Activated naive CD4-positive, alpha-beta T cell treated with anti-CD3 and anti-CD28 coated beads, Interleukin-2, amount 10 ng/mL, durations not matched to agents 7 days and 5 days (primary cell): ENCODE results near the gene KLK5.
"Not testable (repeated sequence)": the region's sequence is repeated elsewhere in the genome, so short reads cannot be mapped to it uniquely, and the experiment has no call there.

ENCODE experiments used
- CTCF ChIA-PET: fragments of 350-600 bp; sonication (Branson Sonifier 250); formaldehyde crosslinking; loops from one replicate; lab custom pipeline; 2021; ENCODE audit warnings: antibody characterized with exemption; lab: Charles Lee
- DNase-seq: peaks from one replicate; pipeline ENCODE4 v3.0.0-alpha.2; 2020
- H3K27ac Mint-ChIP-seq: one replicate; pipeline ENCODE4 v1.8.0; 2021; ENCODE audit warnings: mild to moderate bottlenecking, moderate library complexity, mixed read lengths
- H3K27me3 Mint-ChIP-seq: one replicate; pipeline ENCODE4 v1.8.0; 2021; ENCODE audit warnings: mild to moderate bottlenecking, mixed read lengths
- H3K36me3 Mint-ChIP-seq: one replicate; pipeline ENCODE4 v1.8.0; 2021; ENCODE audit warnings: mixed read lengths
- H3K4me1 Mint-ChIP-seq: one replicate; pipeline ENCODE4 v1.8.0; 2021; ENCODE audit warnings: mixed read lengths
- H3K4me3 Mint-ChIP-seq: one replicate; pipeline ENCODE4 v1.8.0; 2021; ENCODE audit warnings: mild to moderate bottlenecking, moderate library complexity, mixed read lengths
- H3K9me3 Mint-ChIP-seq: one replicate; pipeline ENCODE4 v1.8.0; 2021; ENCODE audit warnings: mixed read lengths

The KLK5 gene, protein sequence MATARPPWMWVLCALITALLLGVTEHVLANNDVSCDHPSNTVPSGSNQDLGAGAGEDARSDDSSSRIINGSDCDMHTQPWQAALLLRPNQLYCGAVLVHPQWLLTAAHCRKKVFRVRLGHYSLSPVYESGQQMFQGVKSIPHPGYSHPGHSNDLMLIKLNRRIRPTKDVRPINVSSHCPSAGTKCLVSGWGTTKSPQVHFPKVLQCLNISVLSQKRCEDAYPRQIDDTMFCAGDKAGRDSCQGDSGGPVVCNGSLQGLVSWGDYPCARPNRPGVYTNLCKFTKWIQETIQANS

DNA sequence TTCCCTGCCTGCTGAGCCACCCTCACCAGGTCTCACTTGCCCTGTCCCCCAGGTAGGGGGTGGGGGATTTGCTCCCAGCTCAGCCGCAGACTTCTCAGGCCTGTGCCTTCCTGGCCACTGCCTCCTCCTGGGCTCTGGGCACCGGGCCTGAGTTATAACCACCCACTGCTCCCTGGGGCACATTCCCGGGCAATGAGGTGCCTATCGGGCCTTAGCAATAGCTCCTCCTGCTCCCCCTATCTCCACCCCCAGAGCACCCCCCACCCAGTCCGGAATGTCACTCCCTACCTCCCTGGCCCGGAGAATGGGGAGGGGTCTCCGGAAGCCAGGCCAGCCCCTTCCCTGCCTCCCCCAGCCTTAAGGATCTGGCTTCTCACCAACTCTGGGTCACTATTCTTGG lies at the start of gene KLK5:
KLK5 (minus strand) TSS at position 129 of the 400 bp plus-strand sequence. CDS start 381 bp downstream, outside the sequence.
- Mint-ChIP-seq H3K9me3 (no peaks in the 10 kb centered on the region), H3K4me3 (no peak within 1 kb of the TSS), H3K27me3 (peaks cover 11% of the 10 kb centered on the region), H3K27ac (no peak within 1 kb of the TSS), H3K4me1 (no peaks in the 10 kb centered on the region), H3K36me3 (no peaks in the 10 kb centered on the region)
- DNase-seq = no peak
- CTCF ChIA-PET = no interaction called here

DNA sequence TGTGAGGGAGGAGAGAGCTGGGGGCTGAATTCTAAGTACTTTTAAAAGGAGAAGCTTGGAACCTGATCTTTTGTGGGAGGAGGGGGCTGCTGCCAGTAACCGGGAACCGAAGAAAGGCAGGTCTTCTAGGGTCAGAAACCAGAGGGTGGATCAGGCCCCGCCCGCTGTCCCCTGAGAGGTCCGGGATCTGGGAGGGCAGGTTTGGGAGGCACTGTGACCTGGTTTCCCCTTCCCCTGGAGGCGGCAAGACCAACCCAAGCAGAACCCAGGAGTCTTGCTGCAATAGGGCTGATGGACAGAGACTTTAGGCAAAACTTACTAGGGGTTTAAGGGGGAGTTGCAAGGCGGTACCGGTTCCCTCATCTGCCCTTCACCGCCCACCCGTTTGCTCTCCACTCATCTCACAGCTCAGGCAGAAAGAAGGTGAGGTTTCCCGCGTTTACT lies 49.3 kb upstream of the KLK5 start:
- peaks cover 41% of the 10 kb centered on the region for H3K27me3 Mint-ChIP-seq
- CTCF ChIA-PET = interaction anchor here (1.2 kb wide), 1 partner anchor 72 kb away, joined by 3 read pairs; no protein-coding TSS in a partner anchor
- H3K9me3 Mint-ChIP-seq = no peaks in the 10 kb centered on the region
- no peak overlapping the region for H3K27ac Mint-ChIP-seq
- no peaks in the 10 kb centered on the region for H3K4me1 Mint-ChIP-seq
- H3K36me3 Mint-ChIP-seq = no peaks in the 10 kb centered on the region
- DNase-seq = no peak
- H3K4me3 Mint-ChIP-seq = no peak overlapping the region

DNA sequence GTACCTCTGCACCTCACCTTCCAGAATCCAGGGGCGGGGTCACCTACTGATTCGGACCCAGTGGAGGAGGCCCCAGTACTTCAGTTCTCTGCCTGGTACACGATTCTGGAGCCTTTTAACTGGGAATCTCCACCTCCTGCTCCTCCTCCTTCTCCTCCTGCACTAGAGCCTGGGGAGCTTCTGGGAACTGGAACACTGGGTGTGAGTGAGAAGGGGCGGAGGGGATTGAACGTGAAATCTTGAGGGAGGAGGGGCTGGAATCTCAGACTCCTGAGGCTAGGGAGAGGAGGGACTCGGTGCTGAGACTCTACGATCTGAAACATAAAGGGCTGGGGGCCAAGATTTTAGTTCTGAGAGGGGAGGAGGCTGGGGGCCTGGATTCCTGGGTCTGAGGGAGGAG lies 48.7 kb upstream of the KLK5 start, which contains the start of gene KLK8:
KLK8 (minus strand) TSS at position 90 of the 400 bp plus-strand sequence. CDS start 437 bp downstream, outside the sequence.
- Mint-ChIP-seq H3K9me3 (no peaks in the 10 kb centered on the region), H3K4me1 (no peaks in the 10 kb centered on the region), H3K36me3 (no peaks in the 10 kb centered on the region), H3K4me3 (no peak within 1 kb of the TSS), H3K27ac (no peak within 1 kb of the TSS), H3K27me3 (peaks cover 41% of the 10 kb centered on the region)
- no peak for DNase-seq
- CTCF ChIA-PET = interaction anchor here (1.2 kb wide), 1 partner anchor 71 kb away, joined by 3 read pairs; no protein-coding TSS in a partner anchor

DNA sequence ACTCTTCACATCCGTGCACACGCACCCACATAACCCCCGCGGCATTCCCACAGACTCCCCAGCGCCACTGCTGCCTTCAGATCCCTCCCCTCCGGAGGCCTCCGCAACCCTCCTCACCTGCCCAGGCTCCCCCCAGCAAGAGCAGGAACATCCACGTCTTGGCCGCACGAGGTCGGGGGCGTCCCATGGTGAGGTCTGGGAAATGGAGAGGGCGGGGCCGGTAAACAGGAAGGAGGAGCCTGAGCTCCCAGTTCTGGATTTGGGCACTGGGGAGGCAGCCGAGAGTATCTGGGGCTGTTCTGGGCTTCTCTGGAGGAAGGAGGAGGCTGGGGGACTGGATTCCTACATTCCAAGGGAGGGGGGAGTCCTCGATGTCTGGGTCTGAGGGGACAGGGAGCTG lies 48.1 kb upstream of the KLK5 start:
- no peak for DNase-seq
- Mint-ChIP-seq H3K9me3 (no peaks in the 10 kb centered on the region), H3K4me3 (no peak overlapping the region), H3K36me3 (no peaks in the 10 kb centered on the region), H3K27ac (no peak overlapping the region), H3K4me1 (no peaks in the 10 kb centered on the region), H3K27me3 (peaks cover 36% of the 10 kb centered on the region)
- CTCF ChIA-PET = no interaction called here

GRCh38 chr19:51000426-51000825 lies 47.6 kb upstream of the KLK5 start:
- H3K27me3 Mint-ChIP-seq = peaks cover 36% of the 10 kb centered on the region
- H3K4me3 Mint-ChIP-seq = no peak overlapping the region
- CTCF ChIA-PET = no interaction called here
- H3K27ac Mint-ChIP-seq = no peak overlapping the region
- no peaks in the 10 kb centered on the region for H3K9me3 Mint-ChIP-seq
- DNase-seq = no peak
- no peaks in the 10 kb centered on the region for H3K4me1 Mint-ChIP-seq
- no peaks in the 10 kb centered on the region for H3K36me3 Mint-ChIP-seq

GRCh38 chr19:50998686-50999085 lies 45.8 kb upstream of the KLK5 start:
- Mint-ChIP-seq H3K9me3 (peaks cover 3% of the 10 kb centered on the region), H3K27ac (no peak overlapping the region), H3K4me1 (no peaks in the 10 kb centered on the region), H3K4me3 (no peak overlapping the region), H3K27me3 (peaks cover 36% of the 10 kb centered on the region), H3K36me3 (no peaks in the 10 kb centered on the region)
- CTCF ChIA-PET = no interaction called here
- no peak for DNase-seq

- CTCF ChIA-PET = no interaction called here
- Mint-ChIP-seq H3K4me3 (no peak overlapping the region), H3K36me3 (no peaks in the 10 kb centered on the region)
Observed at GRCh38 chr19:50998061-50998460, 45.2 kb upstream of the KLK5 start.

DNA sequence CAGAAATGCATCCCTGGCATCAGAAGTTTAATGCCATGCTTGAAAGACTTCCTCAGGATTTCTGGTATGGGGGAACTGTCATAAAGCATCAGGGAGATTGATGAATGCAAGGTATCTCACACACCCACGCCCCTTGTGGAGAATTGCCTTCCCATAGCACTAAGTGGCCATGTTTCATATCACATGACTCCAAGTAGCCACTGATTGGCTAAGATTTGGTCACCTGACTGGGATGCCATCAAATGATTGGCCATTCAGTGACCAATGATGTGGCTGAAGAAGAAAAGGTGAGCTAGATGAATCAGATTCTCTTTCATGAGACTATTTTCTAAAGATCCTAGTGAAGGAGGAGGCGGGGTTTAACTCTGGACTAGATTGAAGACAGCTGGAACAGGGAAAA lies 41.3 kb upstream of the KLK5 start:
- H3K27me3 Mint-ChIP-seq = peaks cover 15% of the 10 kb centered on the region
- H3K36me3 Mint-ChIP-seq = no peaks in the 10 kb centered on the region
- no peak overlapping the region for H3K4me3 Mint-ChIP-seq
- DNase-seq = no peak
- H3K27ac Mint-ChIP-seq = no peak overlapping the region
- H3K4me1 Mint-ChIP-seq = no peaks in the 10 kb centered on the region
- H3K9me3 Mint-ChIP-seq = peaks cover 3% of the 10 kb centered on the region
- CTCF ChIA-PET = no interaction called here

More at GRCh38 chr19:50998061-50998460, 45.2 kb upstream of the KLK5 start:
- DNase-seq = no peak
- Mint-ChIP-seq H3K4me1 (no peaks in the 10 kb centered on the region), H3K27me3 (peaks cover 30% of the 10 kb centered on the region), H3K27ac (no peak overlapping the region), H3K9me3 (peaks cover 3% of the 10 kb centered on the region)

GRCh38 chr19:50992666-50993035 lies 39.8 kb upstream of the KLK5 start:
- no peaks in the 10 kb centered on the region for H3K36me3 Mint-ChIP-seq
- CTCF ChIA-PET = no interaction called here
- no peak overlapping the region for H3K27ac Mint-ChIP-seq
- no peaks in the 10 kb centered on the region for H3K4me1 Mint-ChIP-seq
- DNase-seq = no peak
- no peak overlapping the region for H3K4me3 Mint-ChIP-seq
- H3K9me3 Mint-ChIP-seq = peaks cover 3% of the 10 kb centered on the region
- H3K27me3 Mint-ChIP-seq = peaks cover 17% of the 10 kb centered on the region

DNA sequence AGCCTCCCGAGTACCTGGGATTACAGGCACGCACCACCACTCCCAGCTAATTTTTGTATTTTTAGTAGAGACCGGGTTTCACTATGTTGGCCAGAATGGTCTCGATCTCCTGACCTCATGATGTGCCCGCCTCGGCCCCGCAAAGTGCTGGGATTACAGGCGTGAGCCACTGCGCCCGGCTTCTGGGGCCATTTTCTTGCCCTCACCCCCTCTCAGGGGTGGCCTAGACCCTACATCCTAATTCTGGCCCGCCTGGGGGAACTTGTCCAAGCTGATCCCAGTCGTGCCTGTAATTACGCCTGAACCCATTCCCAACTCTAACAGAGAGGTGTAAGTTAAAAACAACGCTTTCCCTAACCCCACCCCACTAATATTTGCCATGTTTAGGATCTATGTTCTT lies 31.6 kb upstream of the KLK5 start:
- H3K9me3 Mint-ChIP-seq, DNase-seq, H3K4me1 Mint-ChIP-seq, CTCF ChIA-PET, H3K4me3 Mint-ChIP-seq, H3K36me3 Mint-ChIP-seq, H3K27ac Mint-ChIP-seq: not testable (repeated sequence)
- H3K27me3 Mint-ChIP-seq = peaks cover 56% of the 10 kb centered on the region

DNA sequence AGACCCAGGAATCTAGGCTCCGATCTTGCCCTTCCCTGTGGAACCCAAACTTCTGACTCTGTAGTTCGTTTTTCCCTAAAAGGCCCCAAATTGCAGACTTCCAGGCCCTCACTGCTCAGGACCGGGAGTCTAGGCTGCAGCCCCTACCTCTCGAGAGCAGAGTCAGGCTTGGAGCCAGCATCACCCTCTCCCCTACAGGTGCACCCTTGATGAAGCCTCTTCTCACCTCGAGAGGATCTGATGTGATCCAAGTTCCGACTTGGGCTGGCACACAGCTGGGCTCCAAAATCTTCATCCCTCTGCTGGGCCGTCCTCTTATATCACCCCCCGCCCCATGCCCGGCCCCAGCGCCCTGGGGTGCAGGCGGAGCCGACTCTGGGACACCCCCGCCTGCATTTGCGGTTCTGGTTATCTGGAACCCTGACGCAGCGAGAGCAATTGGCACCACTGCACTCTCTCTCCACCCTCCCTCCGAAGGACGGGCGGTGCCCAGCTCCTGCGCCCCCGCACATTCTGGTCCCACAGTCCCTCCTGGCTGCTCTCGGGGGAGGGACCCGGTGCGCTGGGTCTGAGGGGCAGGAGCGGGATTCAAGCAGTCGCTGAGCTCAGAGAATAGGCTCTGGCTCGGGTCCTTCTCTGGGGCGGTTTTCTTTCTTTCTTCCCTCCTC lies 30.9 kb upstream of the KLK5 start, which contains the start of gene KLK7:
KLK7 (minus strand) TSS at position 293 of the 668 bp plus-strand sequence. CDS start 1,518 bp downstream, outside the sequence.
- H3K9me3 Mint-ChIP-seq = no peaks in the 10 kb centered on the region

DNA sequence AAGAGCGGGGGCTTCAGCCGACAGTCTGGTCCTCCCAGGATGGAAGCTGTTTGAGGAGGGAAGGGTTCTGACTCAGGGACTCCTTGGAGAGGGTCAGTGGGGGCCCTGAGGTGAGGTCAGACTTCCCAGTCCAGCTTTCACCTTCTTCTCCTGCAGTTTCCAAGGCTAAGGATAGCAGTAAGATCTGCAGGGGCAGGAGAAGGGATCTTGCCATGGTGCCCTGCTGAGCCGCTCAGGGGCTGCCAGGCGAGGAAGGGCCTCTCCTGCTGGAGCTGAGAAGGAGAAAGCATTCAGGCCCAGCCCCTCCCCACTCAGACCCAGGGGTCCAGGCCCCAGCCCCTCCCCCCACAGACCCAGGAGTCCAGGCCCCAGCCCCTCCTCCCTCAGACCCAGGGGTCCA lies 29.3 kb upstream of the KLK5 start:
- Mint-ChIP-seq H3K36me3 (no peaks in the 10 kb centered on the region), H3K4me3 (no peak overlapping the region), H3K27me3 (peaks cover 57% of the 10 kb centered on the region), H3K4me1 (no peaks in the 10 kb centered on the region), H3K27ac (no peak overlapping the region), H3K9me3 (no peaks in the 10 kb centered on the region)
- no peak for DNase-seq
- CTCF ChIA-PET = no interaction called here

More for the DNA sequence above, 30.9 kb upstream of the KLK5 start, which contains the start of gene KLK7:
- DNase-seq = no peak
- no peaks in the 10 kb centered on the region for H3K36me3 Mint-ChIP-seq
- CTCF ChIA-PET = no interaction called here
- no peak within 1 kb of the TSS for H3K4me3 Mint-ChIP-seq
- H3K27ac Mint-ChIP-seq = no peak within 1 kb of the TSS
- H3K4me1 Mint-ChIP-seq = no peaks in the 10 kb centered on the region
- peaks cover 58% of the 10 kb centered on the region for H3K27me3 Mint-ChIP-seq

DNA sequence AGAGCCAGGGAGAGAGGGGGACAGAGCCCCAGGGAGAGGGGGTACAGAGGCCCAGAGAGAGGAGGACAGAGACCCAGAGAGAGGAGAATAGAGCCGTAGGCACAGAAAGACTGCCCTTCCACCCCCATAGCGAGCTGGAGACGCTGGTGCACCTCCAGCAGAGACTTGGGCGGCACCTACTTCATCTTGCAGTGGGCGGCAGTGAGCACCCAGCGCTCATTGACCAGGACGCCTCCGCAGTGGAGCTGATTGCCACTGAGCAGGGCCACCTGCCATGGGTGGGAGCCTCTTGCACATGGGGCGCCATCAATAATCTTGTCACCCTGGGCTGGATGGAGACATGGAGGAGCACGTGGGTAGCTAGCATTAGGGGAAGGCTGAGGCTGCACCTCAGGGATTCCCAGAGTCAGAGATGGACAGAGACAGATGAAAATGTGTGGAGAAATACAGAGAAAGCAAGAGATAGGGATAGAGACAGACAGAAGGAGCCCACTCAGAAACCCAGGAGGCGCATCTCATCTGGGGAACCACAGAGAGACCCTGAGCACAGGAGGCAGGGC lies 28.8 kb upstream of the KLK5 start:
- CTCF ChIA-PET = no interaction called here
- Mint-ChIP-seq H3K27me3 (peaks cover 57% of the 10 kb centered on the region), H3K36me3 (no peaks in the 10 kb centered on the region)

GRCh38 chr19:50980208-50980607 lies 27.4 kb upstream of the KLK5 start:
- no peak overlapping the region for H3K27ac Mint-ChIP-seq
- no peak for DNase-seq
- no peaks in the 10 kb centered on the region for H3K4me1 Mint-ChIP-seq
- CTCF ChIA-PET = no interaction called here
- peaks cover 56% of the 10 kb centered on the region for H3K27me3 Mint-ChIP-seq
- no peaks in the 10 kb centered on the region for H3K9me3 Mint-ChIP-seq
- H3K36me3 Mint-ChIP-seq = no peaks in the 10 kb centered on the region
- no peak overlapping the region for H3K4me3 Mint-ChIP-seq

More for the DNA sequence above, 28.8 kb upstream of the KLK5 start:
- H3K4me1 Mint-ChIP-seq = no peaks in the 10 kb centered on the region
- no peak overlapping the region for H3K27ac Mint-ChIP-seq
- no peaks in the 10 kb centered on the region for H3K9me3 Mint-ChIP-seq
- H3K4me3 Mint-ChIP-seq = no peak overlapping the region
- DNase-seq = no peak
